DOHH2 (cell line): ENCODE results near the gene LAMC3.

Experiments used
- H3F3A ChIP-seq: fragments of 200-600 bp; sonication (generic), shearing (Covaris generic); 2 replicates; pipeline ENCODE4 v1.6.0; 2016; ENCODE audit warnings: antibody characterized with exemption, mild to moderate bottlenecking; ENCODE audit not compliant: control insufficient read depth, insufficient read depth
- H3K27ac ChIP-seq: fragments of 200-600 bp; sonication (generic); 2 replicates; pipeline ENCODE4 v1.5.1; 2014; ENCODE audit warnings: low read depth, mild to moderate bottlenecking, low read length, moderate library complexity
- H3K27me3 ChIP-seq: fragments of 200-600 bp; sonication (generic); 2 replicates; pipeline ENCODE4 v1.6.1; 2014; ENCODE audit warnings: mild to moderate bottlenecking, low read length, mixed read lengths; ENCODE audit not compliant: control insufficient read depth
- H3K36me3 ChIP-seq: fragments of 200-600 bp; sonication (generic); 2 replicates; pipeline ENCODE4 v1.6.1; 2014; ENCODE audit warnings: mild to moderate bottlenecking, low read length, moderate library complexity, mixed read lengths; ENCODE audit not compliant: control insufficient read depth
- H3K4me1 ChIP-seq: fragments of 200-600 bp; sonication (generic); 2 replicates; pipeline ENCODE4 v1.6.1; 2014; ENCODE audit warnings: mild to moderate bottlenecking, low read length, mixed read lengths; ENCODE audit not compliant: control insufficient read depth
- H3K4me2 ChIP-seq: fragments of 200-600 bp; sonication (generic); 2 replicates; pipeline ENCODE4 v1.6.0; 2014; ENCODE audit warnings: mild to moderate bottlenecking, low read length, moderate library complexity
- H3K4me3 ChIP-seq: fragments of 200-600 bp; sonication (generic); 2 replicates; pipeline ENCODE4 v1.5.1; 2014; ENCODE audit warnings: mild to moderate bottlenecking, low read length, mixed read lengths
- H3K79me2 ChIP-seq: fragments of 200-600 bp; sonication (generic); 2 replicates; pipeline ENCODE4 v1.6.1; 2014; ENCODE audit warnings: mild to moderate bottlenecking, low read length, mixed read lengths; ENCODE audit not compliant: control insufficient read depth
- H3K9me2 ChIP-seq: fragments of 200-600 bp; sonication (generic); replicated peaks from 2 replicates; pipeline ENCODE4 v1.6.1; 2014; ENCODE audit warnings: mild to moderate bottlenecking, low read length, mixed read lengths; ENCODE audit not compliant: control insufficient read depth
- H3K9me3 ChIP-seq: fragments of 200-600 bp; sonication (generic); 2 replicates; pipeline ENCODE4 v1.6.1; 2014; ENCODE audit warnings: antibody characterized with exemption, low read length, mixed read lengths; ENCODE audit not compliant: control insufficient read depth, insufficient read depth
- H4K20me1 ChIP-seq: fragments of 200-600 bp; sonication (generic); 2 replicates; pipeline ENCODE4 v1.6.0; 2014; ENCODE audit warnings: low read depth, mild to moderate bottlenecking, antibody characterized with exemption, low read length, moderate library complexity; ENCODE audit not compliant: control insufficient read depth, insufficient read depth
- CTCF ChIP-seq: fragments of 200-600 bp; sonication (generic); IDR thresholded peaks from one replicate; pipeline ENCODE4 v1.5.1; 2014; ENCODE audit warnings: antibody characterized with exemption, mild to moderate bottlenecking, low read depth, low read length; ENCODE audit not compliant: poor library complexity, severe bottlenecking
- EZH2phosphoT487 ChIP-seq: fragments of 200-600 bp; sonication (generic); IDR thresholded peaks from 2 replicates; pipeline ENCODE4 v1.6.1; 2017; ENCODE audit warnings: borderline replicate concordance, mild to moderate bottlenecking, antibody characterized with exemption, low read length, moderate library complexity, mixed read lengths

The LAMC3 gene

DNA sequence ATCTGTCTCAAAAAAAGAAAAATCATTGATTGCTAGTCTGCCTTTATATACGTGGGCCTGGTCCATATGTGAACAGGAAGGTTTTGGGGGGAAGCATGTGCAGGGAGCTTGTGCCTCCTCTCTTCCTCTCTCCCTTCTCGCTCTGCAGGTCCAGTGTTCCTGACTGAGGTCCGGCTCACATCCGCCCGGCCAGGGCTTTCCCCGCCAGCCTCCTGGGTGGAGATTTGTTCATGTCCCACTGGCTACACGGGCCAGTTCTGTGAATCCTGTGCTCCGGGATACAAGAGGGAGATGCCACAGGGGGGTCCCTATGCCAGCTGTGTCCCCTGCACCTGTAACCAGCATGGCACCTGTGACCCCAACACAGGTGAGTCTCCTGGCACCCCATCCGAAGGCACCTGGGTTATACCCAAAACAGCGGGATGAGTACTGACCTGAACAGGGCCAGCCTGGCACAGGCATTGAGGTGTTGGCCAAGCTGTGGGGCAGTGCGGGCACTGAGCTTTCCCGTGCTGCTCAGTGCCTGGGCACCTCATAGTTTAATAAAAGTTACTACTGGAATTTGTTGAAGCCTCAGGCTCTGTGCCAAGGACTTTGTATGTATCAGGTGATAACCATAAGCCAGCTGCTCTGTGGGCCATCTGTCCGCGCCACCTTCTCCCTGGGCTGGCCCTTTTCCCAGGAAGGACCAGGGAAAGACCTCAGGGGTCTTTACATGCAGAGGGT is 48.0 kb downstream of the LAMC3 start:
- Histone ChIP-seq H3K4me1 (no peaks in the 10 kb centered on the region), H3K9me3 (no peaks in the 10 kb centered on the region), H3K4me3 (no peak overlapping the region), H3K36me3 (no peaks in the 10 kb centered on the region), H4K20me1 (no peaks in the 10 kb centered on the region), H3K79me2 (no peaks in the 10 kb centered on the region), H3K27ac (no peak overlapping the region), H3K9me2 (no peaks in the 10 kb centered on the region), H3K27me3 (no peaks in the 10 kb centered on the region), H3F3A (no peaks in the 10 kb centered on the region), H3K4me2 (no peak overlapping the region)
- no peak for TF ChIP-seq EZH2phosphoT487

- no peak for TF ChIP-seq EZH2phosphoT487
- TF ChIP-seq CTCF = no peak
- H3K27me3 ChIP-seq = no peaks in the 10 kb centered on the region
- H3K27ac ChIP-seq = no peak overlapping the region
- H3K4me2 ChIP-seq = no peak overlapping the region
- H4K20me1 ChIP-seq = no peaks in the 10 kb centered on the region
- no peaks in the 10 kb centered on the region for H3K36me3 ChIP-seq
- H3K4me3 ChIP-seq = no peak overlapping the region
- no peaks in the 10 kb centered on the region for H3F3A ChIP-seq
- no peaks in the 10 kb centered on the region for H3K9me3 ChIP-seq
- no peaks in the 10 kb centered on the region for H3K79me2 ChIP-seq
- no peaks in the 10 kb centered on the region for H3K9me2 ChIP-seq
- no peaks in the 10 kb centered on the region for H3K4me1 ChIP-seq
Measured at GRCh38 chr9:131060900-131061630, 52.1 kb downstream of the LAMC3 start.

- Histone ChIP-seq H3K4me1 (no peaks in the 10 kb centered on the region), H3K9me2 (no peaks in the 10 kb centered on the region), H3K27ac (no peak overlapping the region), H3F3A (no peaks in the 10 kb centered on the region), H3K4me2 (no peak overlapping the region), H3K9me3 (no peaks in the 10 kb centered on the region), H3K36me3 (no peaks in the 10 kb centered on the region), H3K79me2 (no peaks in the 10 kb centered on the region), H4K20me1 (no peaks in the 10 kb centered on the region), H3K27me3 (no peaks in the 10 kb centered on the region), H3K4me3 (no peak overlapping the region)
- TF ChIP-seq CTCF (no peak), EZH2phosphoT487 (no peak)
Measured at GRCh38 chr9:131062969-131063368, 54.0 kb downstream of the LAMC3 start.

- Histone ChIP-seq H3K36me3 (no peaks in the 10 kb centered on the region), H3K4me1 (no peaks in the 10 kb centered on the region), H3K4me3 (no peak overlapping the region), H3K27ac (no peak overlapping the region), H3K27me3 (no peaks in the 10 kb centered on the region), H3K9me2 (no peaks in the 10 kb centered on the region), H4K20me1 (no peaks in the 10 kb centered on the region), H3F3A (no peaks in the 10 kb centered on the region), H3K4me2 (no peak overlapping the region), H3K79me2 (no peaks in the 10 kb centered on the region), H3K9me3 (no peaks in the 10 kb centered on the region)
- no peak for TF ChIP-seq EZH2phosphoT487
- no peak for TF ChIP-seq CTCF
Measured at GRCh38 chr9:131065599-131065998, 56.6 kb downstream of the LAMC3 start.
